Neural cell (in vitro differentiated cells): Measurements from ENCODE around the gene MDM1.

ENCODE experiments used
- CTCF ChIP-seq: fragments of 450-650 bp; IDR thresholded peaks from 2 replicates; pipeline ENCODE4 v1.5.1; 2014; ENCODE audit warnings: antibody characterized with exemption, mild to moderate bottlenecking, moderate library complexity; ENCODE audit not compliant: poor library complexity, severe bottlenecking
- EZH2 ChIP-seq: fragments of 200-600, 300-800 bp; shearing (Covaris generic), sonication (generic); IDR thresholded peaks from 2 replicates; pipeline ENCODE4 v1.6.1; 2014; ENCODE audit warnings: antibody characterized with exemption, low read length, borderline replicate concordance, mild to moderate bottlenecking; ENCODE audit not compliant: insufficient read depth, poor library complexity, severe bottlenecking
- POLR2AphosphoS5 ChIP-seq: IDR thresholded peaks from 2 replicates; pipeline ENCODE4 v1.6.1; 2012
- RAD21 ChIP-seq: fragments of 450-650 bp; conservative IDR thresholded peaks from 2 replicates; pipeline ENCODE4 v1.6.1; 2014; ENCODE audit warnings: antibody characterized with exemption, mild to moderate bottlenecking, moderate library complexity
- REST ChIP-seq: IDR thresholded peaks from 2 replicates; pipeline ENCODE4 v1.6.1; 2012; ENCODE audit warnings: borderline replicate concordance
- SMC3 ChIP-seq: fragments of 450-650 bp; conservative IDR thresholded peaks from 2 replicates; pipeline ENCODE4 v1.6.1; 2014; ENCODE audit warnings: antibody characterized with exemption, mild to moderate bottlenecking, moderate library complexity; ENCODE audit not compliant: poor library complexity
- TAF1 ChIP-seq: IDR thresholded peaks from 2 replicates; pipeline ENCODE4 v1.6.1; 2012; ENCODE audit warnings: low read depth

- TF ChIP-seq CTCF (no peak), POLR2AphosphoS5 (no peak), TAF1 (no peak), SMC3 (no peak), REST (no peak), RAD21 (no peak), EZH2 (no peak)
Observed at GRCh38 chr12:68291396-68292036, 40.6 kb downstream of the MDM1 start.
